ENCODE measurements around the gene TAF1.
"Not testable (repeated sequence)": the region's sequence is repeated elsewhere in the genome, so short reads cannot be mapped to it uniquely, and the experiment has no call there.

- TF ChIP-seq, protein P1, sequence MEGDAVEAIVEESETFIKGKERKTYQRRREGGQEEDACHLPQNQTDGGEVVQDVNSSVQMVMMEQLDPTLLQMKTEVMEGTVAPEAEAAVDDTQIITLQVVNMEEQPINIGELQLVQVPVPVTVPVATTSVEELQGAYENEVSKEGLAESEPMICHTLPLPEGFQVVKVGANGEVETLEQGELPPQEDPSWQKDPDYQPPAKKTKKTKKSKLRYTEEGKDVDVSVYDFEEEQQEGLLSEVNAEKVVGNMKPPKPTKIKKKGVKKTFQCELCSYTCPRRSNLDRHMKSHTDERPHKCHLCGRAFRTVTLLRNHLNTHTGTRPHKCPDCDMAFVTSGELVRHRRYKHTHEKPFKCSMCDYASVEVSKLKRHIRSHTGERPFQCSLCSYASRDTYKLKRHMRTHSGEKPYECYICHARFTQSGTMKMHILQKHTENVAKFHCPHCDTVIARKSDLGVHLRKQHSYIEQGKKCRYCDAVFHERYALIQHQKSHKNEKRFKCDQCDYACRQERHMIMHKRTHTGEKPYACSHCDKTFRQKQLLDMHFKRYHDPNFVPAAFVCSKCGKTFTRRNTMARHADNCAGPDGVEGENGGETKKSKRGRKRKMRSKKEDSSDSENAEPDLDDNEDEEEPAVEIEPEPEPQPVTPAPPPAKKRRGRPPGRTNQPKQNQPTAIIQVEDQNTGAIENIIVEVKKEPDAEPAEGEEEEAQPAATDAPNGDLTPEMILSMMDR (IDR thresholded peaks at IDR 0.05; ENCODE audit: insufficient read depth, low read length, poor library complexity, severe bottlenecking): not testable (repeated sequence)
- TF ChIP-seq EZH2phosphoT487 (conservative IDR thresholded peaks at IDR 0.05; ENCODE audit: low read length): not testable (repeated sequence)
These were observed 16.9 kb upstream of the TAF1 start for GRCh38 chrX:71349151-71349665.
